Measurements from ENCODE around the gene SPNS1. TPM values are rescaled to one million over a fixed set of nuclear protein-coding genes. Genes with fewer than 3 reads are reported as not detected.
A peak's percentile ranks its signal among the peaks of the same experiment; 100 is the strongest.

Gene SPNS1
- total RNA-seq, 4 donors from 2014 or later: 22.7 to 75.2 (median 28.2) TPM

DNA sequence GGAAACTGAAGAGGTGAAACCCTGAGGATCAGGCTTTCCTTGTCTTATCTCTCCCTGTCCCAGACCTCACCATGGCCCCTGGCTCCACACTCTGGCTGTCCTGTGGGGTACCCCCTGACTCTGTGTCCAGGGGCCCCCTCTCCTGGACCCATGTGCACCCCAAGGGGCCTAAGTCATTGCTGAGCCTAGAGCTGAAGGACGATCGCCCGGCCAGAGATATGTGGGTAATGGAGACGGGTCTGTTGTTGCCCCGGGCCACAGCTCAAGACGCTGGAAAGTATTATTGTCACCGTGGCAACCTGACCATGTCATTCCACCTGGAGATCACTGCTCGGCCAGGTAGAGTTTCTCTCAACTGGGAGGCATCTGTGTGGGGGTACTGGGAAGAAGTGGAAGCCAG, 41.4 kb upstream of the SPNS1 start:
- H3K27ac ChIP-seq: no peak overlapping the region
- in situ Hi-C loops (cut with MboI; ENCODE audit: low pct_ligation_motif_present in 1 of 4, low pct_unique_long_range_greater_than_20kb in 1 of 4, low sequenced_read_pairs in 3 of 4) (no loop called here), intact Hi-C loops (cut with DNase I; ENCODE audit: low total_unique reads) (no loop called here)
- 86% methylated on average over 8 of the region's 8 CpGs; no CpG with 5 or more reads in 1 of the 2 donors for WGBS, 2 donors (ENCODE audit: low coverage in 1 of 2)
- DNase-seq: no peak
- peaks cover 0 to 6% (median 2%) of the 10 kb centered on the region in 4 donors for H3K4me1 ChIP-seq
- H3K4me3 ChIP-seq: no peak overlapping the region
- H3K36me3 ChIP-seq: no peaks in the 10 kb centered on the region
- H3K9me3 ChIP-seq: no peaks in the 10 kb centered on the region
- TF ChIP-seq, protein P1, sequence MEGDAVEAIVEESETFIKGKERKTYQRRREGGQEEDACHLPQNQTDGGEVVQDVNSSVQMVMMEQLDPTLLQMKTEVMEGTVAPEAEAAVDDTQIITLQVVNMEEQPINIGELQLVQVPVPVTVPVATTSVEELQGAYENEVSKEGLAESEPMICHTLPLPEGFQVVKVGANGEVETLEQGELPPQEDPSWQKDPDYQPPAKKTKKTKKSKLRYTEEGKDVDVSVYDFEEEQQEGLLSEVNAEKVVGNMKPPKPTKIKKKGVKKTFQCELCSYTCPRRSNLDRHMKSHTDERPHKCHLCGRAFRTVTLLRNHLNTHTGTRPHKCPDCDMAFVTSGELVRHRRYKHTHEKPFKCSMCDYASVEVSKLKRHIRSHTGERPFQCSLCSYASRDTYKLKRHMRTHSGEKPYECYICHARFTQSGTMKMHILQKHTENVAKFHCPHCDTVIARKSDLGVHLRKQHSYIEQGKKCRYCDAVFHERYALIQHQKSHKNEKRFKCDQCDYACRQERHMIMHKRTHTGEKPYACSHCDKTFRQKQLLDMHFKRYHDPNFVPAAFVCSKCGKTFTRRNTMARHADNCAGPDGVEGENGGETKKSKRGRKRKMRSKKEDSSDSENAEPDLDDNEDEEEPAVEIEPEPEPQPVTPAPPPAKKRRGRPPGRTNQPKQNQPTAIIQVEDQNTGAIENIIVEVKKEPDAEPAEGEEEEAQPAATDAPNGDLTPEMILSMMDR (IDR thresholded peaks at IDR 0.05): no peak
- TF ChIP-seq EP300 (IDR thresholded peaks at IDR 0.05; ENCODE audit: low read depth) (no peak), POLR2AphosphoS5 (IDR thresholded peaks at IDR 0.05) (no peak), POLR2A (IDR thresholded peaks at IDR 0.05) (no peak)
- no peaks in the 10 kb centered on the region for H3K27me3 ChIP-seq

DNA sequence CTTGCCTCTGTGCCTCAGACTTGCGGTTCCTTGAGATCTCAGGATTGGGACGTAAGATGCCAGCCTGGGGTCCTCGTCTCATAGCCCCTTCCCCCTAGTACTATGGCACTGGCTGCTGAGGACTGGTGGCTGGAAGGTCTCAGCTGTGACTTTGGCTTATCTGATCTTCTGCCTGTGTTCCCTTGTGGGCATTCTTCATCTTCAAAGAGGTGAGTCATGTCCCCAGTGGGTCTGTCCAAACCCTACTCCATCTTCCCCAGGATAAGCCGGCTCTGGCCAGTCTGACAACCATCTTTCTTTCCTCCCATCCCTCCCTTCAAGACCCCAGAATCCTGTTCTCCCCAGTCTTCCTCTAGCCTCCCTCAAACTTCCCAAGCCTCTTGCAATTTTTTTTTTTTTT, 39.2 kb upstream of the SPNS1 start:
- WGBS, 2 donors (ENCODE audit: low coverage in 1 of 2): 93% methylated on average over 4 of the region's 4 CpGs; no CpG with 5 or more reads in 1 of the 2 donors

DNA sequence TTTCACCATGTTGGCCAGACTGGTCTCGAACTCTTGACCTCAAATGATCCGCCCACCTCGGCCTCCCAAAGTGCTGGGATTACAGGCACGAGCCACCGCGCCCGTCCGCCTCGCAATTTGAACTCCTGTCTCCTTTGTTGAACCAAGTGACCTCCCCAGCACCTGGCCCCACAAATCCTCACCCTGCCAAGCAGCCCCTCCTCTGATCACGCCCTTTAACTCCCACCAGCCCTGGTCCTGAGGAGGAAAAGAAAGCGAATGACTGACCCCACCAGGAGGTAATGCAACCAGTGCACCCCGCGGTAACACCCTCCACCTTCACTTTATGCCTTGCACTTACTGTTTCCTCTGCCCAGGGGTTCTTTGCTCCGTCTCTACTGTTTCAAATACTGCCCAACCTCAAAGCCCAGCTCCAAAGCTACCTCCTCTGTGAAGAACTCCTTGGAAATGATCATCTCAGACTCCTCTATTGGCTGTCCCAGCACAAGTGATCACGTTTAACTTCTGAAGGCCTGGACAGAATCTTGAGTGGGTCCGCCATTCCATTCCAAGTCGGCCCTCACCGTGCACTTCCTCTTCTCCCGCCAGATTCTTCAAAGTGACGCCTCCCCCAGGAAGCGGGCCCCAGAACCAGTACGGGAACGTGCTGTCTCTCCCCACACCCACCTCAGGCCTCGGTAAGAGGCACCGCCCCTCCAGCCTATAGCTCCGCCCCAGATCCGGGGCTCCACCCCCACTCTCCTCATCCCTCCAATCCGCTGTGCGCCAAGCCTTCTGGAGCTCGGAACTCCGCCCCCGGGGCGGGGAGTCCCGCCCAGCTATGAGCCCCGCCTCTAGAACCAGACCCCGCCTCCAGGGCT, 38.4 kb upstream of the SPNS1 start:
- H3K27ac ChIP-seq: peak overlapping the region in 1 of 4 donors; percentile 10
- intact Hi-C loops (cut with DNase I; ENCODE audit: low total_unique reads): loop anchor here (2.0 kb wide), 1 partner anchor 57 kb away; the partner anchor contains the start of gene ATP2A1
- WGBS, 2 donors (ENCODE audit: low coverage in 1 of 2): 25 to 43% methylated on average over 4 to 23 of the region's 36 CpGs
- no peaks in the 10 kb centered on the region for H3K9me3 ChIP-seq
- H3K27me3 ChIP-seq: no peaks in the 10 kb centered on the region
- TF ChIP-seq, protein P1 (IDR thresholded peaks at IDR 0.05): no peak
- no peak for TF ChIP-seq EP300 (IDR thresholded peaks at IDR 0.05; ENCODE audit: low read depth)
- no peak for TF ChIP-seq POLR2AphosphoS5 (IDR thresholded peaks at IDR 0.05)
- no peak for TF ChIP-seq POLR2A (IDR thresholded peaks at IDR 0.05)
- H3K4me1 ChIP-seq: peaks cover 0 to 6% (median 2%) of the 10 kb centered on the region in 4 donors
- peak; percentile 89 for DNase-seq
- no peaks in the 10 kb centered on the region for H3K36me3 ChIP-seq
- in situ Hi-C loops (cut with MboI; ENCODE audit: low pct_ligation_motif_present in 1 of 4, low pct_unique_long_range_greater_than_20kb in 1 of 4, low sequenced_read_pairs in 3 of 4): no loop called here
- H3K4me3 ChIP-seq: peak overlapping the region in 2 of 4 donors; percentile 13 to 36

More for the DNA sequence above, 39.2 kb upstream of the SPNS1 start:
- in situ Hi-C loops (cut with MboI; ENCODE audit: low pct_ligation_motif_present in 1 of 4, low pct_unique_long_range_greater_than_20kb in 1 of 4, low sequenced_read_pairs in 3 of 4): no loop called here
- Histone ChIP-seq H3K36me3 (no peaks in the 10 kb centered on the region), H3K27me3 (no peaks in the 10 kb centered on the region), H3K27ac (no peak overlapping the region), H3K4me3 (no peak overlapping the region), H3K4me1 (peaks cover 0 to 6% (median 2%) of the 10 kb centered on the region in 4 donors), H3K9me3 (no peaks in the 10 kb centered on the region)
- no peak for DNase-seq
- intact Hi-C loops (cut with DNase I; ENCODE audit: low total_unique reads): loop anchor here (2.0 kb wide), 1 partner anchor 57 kb away; the partner anchor contains the start of gene ATP2A1
- TF ChIP-seq POLR2A (IDR thresholded peaks at IDR 0.05) (no peak), POLR2AphosphoS5 (IDR thresholded peaks at IDR 0.05) (no peak), EP300 (IDR thresholded peaks at IDR 0.05; ENCODE audit: low read depth) (no peak)
- TF ChIP-seq, protein P1 (IDR thresholded peaks at IDR 0.05): no peak

DNA sequence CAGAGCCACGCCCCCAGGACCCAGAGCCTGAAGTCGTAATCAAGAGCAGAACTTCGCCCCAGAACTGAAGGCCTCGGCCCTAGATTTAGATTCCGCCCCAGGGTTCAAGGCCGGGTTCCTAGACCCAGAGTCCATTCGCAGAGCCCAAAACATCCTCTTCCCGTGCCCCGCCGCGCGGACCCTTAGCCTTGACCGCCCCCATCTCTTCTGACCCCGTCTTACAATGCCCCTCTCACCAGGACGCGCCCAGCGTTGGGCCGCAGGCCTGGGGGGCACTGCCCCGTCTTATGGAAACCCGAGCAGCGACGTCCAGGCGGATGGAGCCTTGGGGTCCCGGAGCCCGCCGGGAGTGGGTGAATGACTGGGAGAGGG, 37.8 kb upstream of the SPNS1 start:
- H3K27ac ChIP-seq: no peak overlapping the region
- intact Hi-C loops (cut with DNase I; ENCODE audit: low total_unique reads) (no loop called here), in situ Hi-C loops (cut with MboI; ENCODE audit: low pct_ligation_motif_present in 1 of 4, low pct_unique_long_range_greater_than_20kb in 1 of 4, low sequenced_read_pairs in 3 of 4) (no loop called here)
- no peaks in the 10 kb centered on the region for H3K27me3 ChIP-seq
- 84% methylated on average over 25 of the region's 26 CpGs; no CpG with 5 or more reads in 1 of the 2 donors for WGBS, 2 donors (ENCODE audit: low coverage in 1 of 2)
- H3K36me3 ChIP-seq: no peaks in the 10 kb centered on the region
- no peak overlapping the region for H3K4me3 ChIP-seq
- no peaks in the 10 kb centered on the region for H3K9me3 ChIP-seq
- H3K4me1 ChIP-seq: peaks cover 0 to 6% (median 2%) of the 10 kb centered on the region in 4 donors
- TF ChIP-seq POLR2AphosphoS5 (IDR thresholded peaks at IDR 0.05): no peak
- TF ChIP-seq, protein P1 (IDR thresholded peaks at IDR 0.05): no peak
- no peak for TF ChIP-seq EP300 (IDR thresholded peaks at IDR 0.05; ENCODE audit: low read depth)
- TF ChIP-seq POLR2A (IDR thresholded peaks at IDR 0.05): no peak
- no peak for DNase-seq
